ENCODE data around the gene P2RX4. TPM values are rescaled to one million over a fixed set of nuclear protein-coding genes. Genes with fewer than 3 reads are reported as not detected.
"Not testable (repeated sequence)": the region's sequence is repeated elsewhere in the genome, so short reads cannot be mapped to it uniquely, and the experiment has no call there.

The P2RX4 gene
- polyA plus RNA-seq, 2 donors, result 5.0 to 5.4 TPM

- Histone ChIP-seq H3K27ac (ENCODE audit: low read depth in 2 of 2, low read length in 1 of 2) (no peak overlapping the region), H3K9me3 (ENCODE audit: control insufficient read depth in 2 of 2, insufficient read depth in 1 of 2, low read depth in 1 of 2, low read length in 1 of 2) (no peaks in the 10 kb centered on the region), H3K36me3 (ENCODE audit: control insufficient read depth in 2 of 2, insufficient read depth in 2 of 2, low read length in 1 of 2) (peaks cover 0 to 5% of the 10 kb centered on the region in 2 donors), H3K27me3 (ENCODE audit: control insufficient read depth in 1 of 2, insufficient read depth in 2 of 2, low read length in 2 of 2) (no peaks in the 10 kb centered on the region), H3K4me3 (ENCODE audit: low read depth in 1 of 2, low read length in 2 of 2) (no peak overlapping the region), H3K4me1 (ENCODE audit: control insufficient read depth in 2 of 2, insufficient read depth in 2 of 2, low read length in 1 of 2) (peaks cover 0 to 6% of the 10 kb centered on the region in 2 donors)
- 83 to 88% methylated on average over 2 of the region's 2 CpGs for WGBS, 2 donors
Measured at GRCh38 chr12:121186826-121187225, 23.1 kb upstream of the P2RX4 start.

DNA sequence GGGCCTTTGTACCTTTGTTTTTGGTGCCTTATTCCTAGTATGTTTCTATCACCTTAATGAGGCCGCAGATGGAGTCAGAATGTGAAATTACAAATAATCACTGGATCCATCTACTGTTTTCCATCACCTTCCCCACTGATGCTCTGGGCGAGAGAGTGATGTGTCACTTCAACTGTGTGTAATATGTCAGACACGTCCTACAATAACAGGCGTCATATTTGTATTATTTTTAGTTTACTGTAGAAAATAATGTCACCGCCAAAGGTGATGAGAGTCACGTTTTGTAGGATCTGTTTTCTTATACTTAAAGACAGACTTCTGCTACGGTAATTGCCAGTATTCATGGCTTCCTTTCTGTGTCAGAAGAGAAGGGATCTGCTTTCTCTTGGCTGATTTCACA is 22.4 kb upstream of the P2RX4 start:
- peaks cover 0 to 5% of the 10 kb centered on the region in 2 donors for H3K36me3 ChIP-seq (ENCODE audit: control insufficient read depth in 2 of 2, insufficient read depth in 2 of 2, low read length in 1 of 2)
- no peaks in the 10 kb centered on the region for H3K27me3 ChIP-seq (ENCODE audit: control insufficient read depth in 1 of 2, insufficient read depth in 2 of 2, low read length in 2 of 2)
- no peaks in the 10 kb centered on the region for H3K9me3 ChIP-seq (ENCODE audit: control insufficient read depth in 2 of 2, insufficient read depth in 1 of 2, low read depth in 1 of 2, low read length in 1 of 2)
- no peak overlapping the region for H3K4me3 ChIP-seq (ENCODE audit: low read depth in 1 of 2, low read length in 2 of 2)
- H3K4me1 ChIP-seq (ENCODE audit: control insufficient read depth in 2 of 2, insufficient read depth in 2 of 2, low read length in 1 of 2), result peaks cover 0 to 6% of the 10 kb centered on the region in 2 donors
- WGBS, 2 donors, result 85% methylated on average over 7 of the region's 7 CpGs
- H3K27ac ChIP-seq (ENCODE audit: low read depth in 2 of 2, low read length in 1 of 2), result no peak overlapping the region

DNA sequence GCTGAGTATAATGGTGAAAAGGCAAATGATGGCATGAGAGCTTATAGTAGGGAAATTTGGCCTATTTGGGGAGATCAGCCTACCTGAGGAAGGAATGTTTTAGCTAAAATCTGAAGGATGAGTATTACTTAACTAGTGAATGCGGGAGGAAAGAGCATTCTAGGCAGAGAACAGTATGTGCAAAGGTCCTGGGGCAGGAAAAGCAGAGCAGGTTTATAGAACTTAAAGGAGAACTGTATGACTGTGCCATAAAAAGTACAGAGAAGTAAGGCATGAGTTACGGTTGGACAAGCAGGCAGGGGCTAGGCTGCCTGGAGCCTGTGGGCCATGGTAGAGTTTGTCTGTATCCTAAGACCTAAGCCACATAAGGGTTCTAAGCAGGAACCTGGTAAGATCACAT is 21.7 kb upstream of the P2RX4 start:
- H3K36me3 ChIP-seq (ENCODE audit: control insufficient read depth in 2 of 2, insufficient read depth in 2 of 2, low read length in 1 of 2), result peaks cover 0 to 5% of the 10 kb centered on the region in 2 donors
- H3K27ac ChIP-seq (ENCODE audit: low read depth in 2 of 2, low read length in 1 of 2), result no peak overlapping the region
- peaks cover 0 to 6% of the 10 kb centered on the region in 2 donors for H3K4me1 ChIP-seq (ENCODE audit: control insufficient read depth in 2 of 2, insufficient read depth in 2 of 2, low read length in 1 of 2)
- no peaks in the 10 kb centered on the region for H3K9me3 ChIP-seq (ENCODE audit: control insufficient read depth in 2 of 2, insufficient read depth in 1 of 2, low read depth in 1 of 2, low read length in 1 of 2)
- H3K27me3 ChIP-seq (ENCODE audit: control insufficient read depth in 1 of 2, insufficient read depth in 2 of 2, low read length in 2 of 2), result no peaks in the 10 kb centered on the region
- 94 to 100% methylated on average over 2 of the region's 2 CpGs for WGBS, 2 donors
- no peak overlapping the region for H3K4me3 ChIP-seq (ENCODE audit: low read depth in 1 of 2, low read length in 2 of 2)

DNA sequence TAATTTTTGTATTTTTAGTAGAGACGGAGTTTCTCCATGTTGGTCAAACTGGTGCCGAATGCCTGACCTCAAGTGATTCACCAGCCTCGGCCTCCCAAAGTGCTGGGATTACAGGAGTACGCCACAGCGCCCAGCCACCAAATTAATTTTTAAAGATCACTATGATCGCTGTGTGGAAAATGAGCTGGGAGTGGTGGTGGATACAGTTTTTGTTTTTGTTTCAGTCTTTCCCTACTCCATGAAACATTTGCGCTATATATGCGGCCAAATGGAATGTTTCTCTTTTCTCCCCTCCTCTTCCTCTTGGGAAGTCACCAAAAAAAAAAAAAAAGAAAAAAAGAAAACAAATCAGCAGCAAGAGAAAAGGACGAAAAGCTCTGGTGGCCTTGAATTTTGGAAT is 20.8 kb upstream of the P2RX4 start:
- H3K4me1 ChIP-seq (ENCODE audit: control insufficient read depth in 2 of 2, insufficient read depth in 2 of 2, low read length in 1 of 2), result peaks cover 0 to 6% of the 10 kb centered on the region in 2 donors
- H3K27me3 ChIP-seq (ENCODE audit: control insufficient read depth in 1 of 2, insufficient read depth in 2 of 2, low read length in 2 of 2), result no peaks in the 10 kb centered on the region
- no peak overlapping the region for H3K4me3 ChIP-seq (ENCODE audit: low read depth in 1 of 2, low read length in 2 of 2)
- 90 to 93% methylated on average over 9 of the region's 9 CpGs for WGBS, 2 donors
- no peaks in the 10 kb centered on the region for H3K9me3 ChIP-seq (ENCODE audit: control insufficient read depth in 2 of 2, insufficient read depth in 1 of 2, low read depth in 1 of 2, low read length in 1 of 2)
- H3K27ac ChIP-seq (ENCODE audit: low read depth in 2 of 2, low read length in 1 of 2), result no peak overlapping the region
- peaks cover 0 to 4% of the 10 kb centered on the region in 2 donors for H3K36me3 ChIP-seq (ENCODE audit: control insufficient read depth in 2 of 2, insufficient read depth in 2 of 2, low read length in 1 of 2)

GRCh38 chr12:121189619-121190155 is 20.2 kb upstream of the P2RX4 start:
- Histone ChIP-seq H3K27me3 (ENCODE audit: control insufficient read depth in 1 of 2, insufficient read depth in 2 of 2, low read length in 2 of 2) (no peaks in the 10 kb centered on the region), H3K4me1 (ENCODE audit: control insufficient read depth in 2 of 2, insufficient read depth in 2 of 2, low read length in 1 of 2) (peaks cover 0 to under 1% of the 10 kb centered on the region in 2 donors), H3K9me3 (ENCODE audit: control insufficient read depth in 2 of 2, insufficient read depth in 1 of 2, low read depth in 1 of 2, low read length in 1 of 2) (no peaks in the 10 kb centered on the region), H3K4me3 (ENCODE audit: low read depth in 1 of 2, low read length in 2 of 2) (no peak overlapping the region), H3K27ac (ENCODE audit: low read depth in 2 of 2, low read length in 1 of 2) (no peak overlapping the region), H3K36me3 (ENCODE audit: control insufficient read depth in 2 of 2, insufficient read depth in 2 of 2, low read length in 1 of 2) (no peaks in the 10 kb centered on the region)
- 78 to 89% methylated on average over 9 of the region's 9 CpGs for WGBS, 2 donors

DNA sequence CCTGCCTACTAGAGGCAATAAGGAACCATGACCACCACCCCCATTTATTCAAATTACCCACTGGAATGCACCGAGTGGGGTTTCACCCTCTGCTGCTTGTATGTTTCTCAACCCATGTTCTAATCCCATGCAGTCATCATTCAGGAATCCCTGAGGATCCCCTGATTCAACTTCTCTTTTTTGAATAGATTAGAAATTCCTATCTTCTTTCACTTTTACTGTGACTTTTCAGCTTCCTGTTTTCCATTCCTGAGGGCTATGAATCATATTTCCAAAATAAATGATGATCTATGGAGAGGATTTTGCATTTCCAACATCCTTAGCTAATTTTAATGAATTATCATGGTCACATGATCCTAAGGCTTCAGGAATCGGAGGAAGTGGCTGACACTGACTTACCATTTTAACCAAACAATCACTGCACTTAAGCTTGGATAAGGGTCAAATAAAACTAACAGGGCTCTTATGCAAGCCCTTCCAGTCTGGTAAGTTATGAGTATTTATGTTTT is 19.4 kb upstream of the P2RX4 start:
- H3K36me3 ChIP-seq (ENCODE audit: control insufficient read depth in 2 of 2, insufficient read depth in 2 of 2, low read length in 1 of 2), result no peaks in the 10 kb centered on the region
- no peak overlapping the region for H3K4me3 ChIP-seq (ENCODE audit: low read depth in 1 of 2, low read length in 2 of 2)
- H3K27me3 ChIP-seq (ENCODE audit: control insufficient read depth in 1 of 2, insufficient read depth in 2 of 2, low read length in 2 of 2), result no peaks in the 10 kb centered on the region
- H3K9me3 ChIP-seq (ENCODE audit: control insufficient read depth in 2 of 2, insufficient read depth in 1 of 2, low read depth in 1 of 2, low read length in 1 of 2), result no peaks in the 10 kb centered on the region
- H3K4me1 ChIP-seq (ENCODE audit: control insufficient read depth in 2 of 2, insufficient read depth in 2 of 2, low read length in 1 of 2), result no peaks in the 10 kb centered on the region
- WGBS, 2 donors, result 34 to 47% methylated on average over 2 of the region's 2 CpGs
- no peak overlapping the region for H3K27ac ChIP-seq (ENCODE audit: low read depth in 2 of 2, low read length in 1 of 2)

GRCh38 chr12:121191151-121191550 is 18.8 kb upstream of the P2RX4 start:
- H3K27ac ChIP-seq (ENCODE audit: low read depth in 2 of 2, low read length in 1 of 2), result no peak overlapping the region

GRCh38 chr12:121196902-121197301 is 13.0 kb upstream of the P2RX4 start:
- no peak overlapping the region for H3K4me3 ChIP-seq (ENCODE audit: low read depth in 1 of 2, low read length in 2 of 2)
- H3K4me1 ChIP-seq (ENCODE audit: control insufficient read depth in 2 of 2, insufficient read depth in 2 of 2, low read length in 1 of 2), result no peaks in the 10 kb centered on the region
- no peak overlapping the region for H3K27ac ChIP-seq (ENCODE audit: low read depth in 2 of 2, low read length in 1 of 2)
- H3K27me3 ChIP-seq (ENCODE audit: control insufficient read depth in 1 of 2, insufficient read depth in 2 of 2, low read length in 2 of 2), result no peaks in the 10 kb centered on the region
- H3K36me3 ChIP-seq (ENCODE audit: control insufficient read depth in 2 of 2, insufficient read depth in 2 of 2, low read length in 1 of 2), result no peaks in the 10 kb centered on the region
- WGBS, 2 donors, result 70 to 72% methylated on average over 6 of the region's 6 CpGs
- H3K9me3 ChIP-seq (ENCODE audit: control insufficient read depth in 2 of 2, insufficient read depth in 1 of 2, low read depth in 1 of 2, low read length in 1 of 2), result no peaks in the 10 kb centered on the region

More at GRCh38 chr12:121191151-121191550, 18.8 kb upstream of the P2RX4 start:
- Histone ChIP-seq H3K27me3 (ENCODE audit: control insufficient read depth in 1 of 2, insufficient read depth in 2 of 2, low read length in 2 of 2) (no peaks in the 10 kb centered on the region), H3K4me1 (ENCODE audit: control insufficient read depth in 2 of 2, insufficient read depth in 2 of 2, low read length in 1 of 2) (no peaks in the 10 kb centered on the region), H3K9me3 (ENCODE audit: control insufficient read depth in 2 of 2, insufficient read depth in 1 of 2, low read depth in 1 of 2, low read length in 1 of 2) (no peaks in the 10 kb centered on the region), H3K36me3 (ENCODE audit: control insufficient read depth in 2 of 2, insufficient read depth in 2 of 2, low read length in 1 of 2) (no peaks in the 10 kb centered on the region), H3K4me3 (ENCODE audit: low read depth in 1 of 2, low read length in 2 of 2) (no peak overlapping the region)
- WGBS, 2 donors, result 74 to 91% methylated on average over 3 of the region's 3 CpGs

DNA sequence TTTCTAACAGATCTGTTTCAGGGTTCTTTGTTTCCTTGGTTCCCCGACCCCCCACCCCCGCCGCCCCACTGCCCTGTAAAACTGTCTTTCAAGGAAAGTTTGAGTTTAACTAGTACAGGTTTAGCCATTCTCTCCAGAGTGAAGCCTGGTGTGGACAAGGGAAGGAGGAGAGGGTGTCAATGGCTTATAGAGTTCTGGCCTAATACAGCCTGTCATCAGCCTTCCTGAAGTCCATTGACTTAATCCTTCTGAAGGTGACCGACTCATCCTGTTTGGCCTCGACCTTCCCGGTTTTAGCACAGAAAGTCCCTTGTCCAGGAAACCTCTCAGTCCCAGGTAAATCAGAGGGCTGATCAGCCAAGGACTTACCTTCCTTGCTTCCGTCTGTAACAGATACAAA is 11.0 kb upstream of the P2RX4 start:
- no peaks in the 10 kb centered on the region for H3K36me3 ChIP-seq (ENCODE audit: control insufficient read depth in 2 of 2, insufficient read depth in 2 of 2, low read length in 1 of 2)
- H3K4me1 ChIP-seq (ENCODE audit: control insufficient read depth in 2 of 2, insufficient read depth in 2 of 2, low read length in 1 of 2), result no peaks in the 10 kb centered on the region
- no peak overlapping the region for H3K4me3 ChIP-seq (ENCODE audit: low read depth in 1 of 2, low read length in 2 of 2)
- 82 to 83% methylated on average over 7 of the region's 7 CpGs for WGBS, 2 donors
- H3K27me3 ChIP-seq (ENCODE audit: control insufficient read depth in 1 of 2, insufficient read depth in 2 of 2, low read length in 2 of 2), result no peaks in the 10 kb centered on the region
- H3K9me3 ChIP-seq (ENCODE audit: control insufficient read depth in 2 of 2, insufficient read depth in 1 of 2, low read depth in 1 of 2, low read length in 1 of 2), result no peaks in the 10 kb centered on the region
- no peak overlapping the region for H3K27ac ChIP-seq (ENCODE audit: low read depth in 2 of 2, low read length in 1 of 2)

DNA sequence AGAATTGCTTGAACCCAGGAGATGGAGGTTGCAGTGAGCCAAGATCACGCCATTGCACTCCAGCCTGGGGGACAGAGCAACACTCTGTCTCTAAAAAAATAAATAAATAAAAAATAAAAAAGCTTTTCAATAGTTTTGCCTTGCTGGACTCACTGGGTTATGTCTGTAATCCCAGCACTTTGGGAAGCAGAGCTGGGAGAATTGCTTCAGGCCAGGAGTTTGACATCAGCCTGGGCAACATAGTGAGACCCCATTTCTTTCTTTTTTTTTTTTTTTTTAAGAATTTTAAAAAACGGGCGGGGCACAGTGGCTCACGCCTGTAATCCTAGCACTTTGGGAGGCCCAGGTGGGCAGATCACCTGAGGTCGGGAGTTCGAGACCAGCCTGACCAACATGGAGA is 8.8 kb upstream of the P2RX4 start:
- WGBS, 2 donors, result 95% methylated on average over 6 of the region's 6 CpGs
- H3K36me3 ChIP-seq (ENCODE audit: control insufficient read depth in 2 of 2, insufficient read depth in 2 of 2, low read length in 1 of 2); H3K4me1 ChIP-seq (ENCODE audit: control insufficient read depth in 2 of 2, insufficient read depth in 2 of 2, low read length in 1 of 2); H3K4me3 ChIP-seq (ENCODE audit: low read depth in 1 of 2, low read length in 2 of 2); H3K9me3 ChIP-seq (ENCODE audit: control insufficient read depth in 2 of 2, insufficient read depth in 1 of 2, low read depth in 1 of 2, low read length in 1 of 2); H3K27me3 ChIP-seq (ENCODE audit: control insufficient read depth in 1 of 2, insufficient read depth in 2 of 2, low read length in 2 of 2); H3K27ac ChIP-seq (ENCODE audit: low read depth in 2 of 2, low read length in 1 of 2): not testable (repeated sequence)

Data from esophagus (tissue), 2 donors.